Loucy (cell line): ENCODE measurements around the gene HS3ST5.

Experiments used
- H2AFZ ChIP-seq: fragments of 200-600 bp; sonication (generic); 2 replicates; pipeline ENCODE4 v1.6.0; 2016; ENCODE audit warnings: antibody characterized with exemption, mild to moderate bottlenecking, low read length, moderate library complexity
- H3F3A ChIP-seq: fragments of 200-600 bp; 2 replicates; pipeline ENCODE4 v1.6.0; 2016; ENCODE audit warnings: antibody characterized with exemption, low read depth, mild to moderate bottlenecking
- H3K27me3 ChIP-seq: fragments of 200-600 bp; sonication (generic); 2 replicates; pipeline ENCODE4 v1.6.1; 2014; ENCODE audit warnings: low read length, mild to moderate bottlenecking; ENCODE audit not compliant: insufficient read depth, poor library complexity, severe bottlenecking
- H3K36me3 ChIP-seq: fragments of 200-600 bp; sonication (generic); 2 replicates; pipeline ENCODE4 v1.6.1; 2016; ENCODE audit warnings: low read length; ENCODE audit not compliant: insufficient read depth
- H3K4me1 ChIP-seq: fragments of 200-600 bp; sonication (generic); 2 replicates; pipeline ENCODE4 v1.5.1; 2014; ENCODE audit warnings: low read length, mild to moderate bottlenecking; ENCODE audit not compliant: insufficient read depth, poor library complexity, severe bottlenecking
- H3K4me2 ChIP-seq: fragments of 200-600 bp; sonication (generic); 2 replicates; pipeline ENCODE4 v1.6.0; 2014; ENCODE audit warnings: antibody characterized with exemption, low read length, low read depth, mild to moderate bottlenecking; ENCODE audit not compliant: poor library complexity, severe bottlenecking
- H3K4me3 ChIP-seq: fragments of 200-600 bp; sonication (generic); 2 replicates; pipeline ENCODE4 v1.5.1; 2014; ENCODE audit warnings: low read length, mild to moderate bottlenecking, mixed read lengths; ENCODE audit not compliant: poor library complexity, severe bottlenecking
- H3K79me2 ChIP-seq: fragments of 200-600 bp; sonication (generic); 2 replicates; pipeline ENCODE4 v1.6.1; 2014; ENCODE audit warnings: low read length; ENCODE audit not compliant: insufficient read depth
- H3K9ac ChIP-seq: fragments of 200-600 bp; sonication (generic); 2 replicates; pipeline ENCODE4 v1.6.0; 2014; ENCODE audit warnings: mild to moderate bottlenecking, low read depth, low read length, moderate library complexity; ENCODE audit not compliant: poor library complexity, severe bottlenecking
- H3K9me2 ChIP-seq: fragments of 200-600 bp; sonication (generic); replicated peaks from 2 replicates; pipeline ENCODE4 v1.6.1; 2016; ENCODE audit warnings: low read depth, low read length, mixed read lengths
- H3K9me3 ChIP-seq: fragments of 200-600 bp; sonication (generic); 2 replicates; pipeline ENCODE4 v1.6.1; 2014; ENCODE audit warnings: mild to moderate bottlenecking, antibody characterized with exemption, low read length, low read depth; ENCODE audit not compliant: insufficient read depth
- H4K20me1 ChIP-seq: fragments of 200-600 bp; sonication (generic); 2 replicates; pipeline ENCODE4 v1.6.0; 2014; ENCODE audit warnings: antibody characterized with exemption, low read length, mild to moderate bottlenecking; ENCODE audit not compliant: insufficient read depth, poor library complexity, severe bottlenecking
- EZH2phosphoT487 ChIP-seq: fragments of 200-600 bp; IDR thresholded peaks from 2 replicates; pipeline ENCODE4 v1.6.1; 2018; ENCODE audit warnings: antibody characterized with exemption, mild to moderate bottlenecking, moderate library complexity, borderline replicate concordance
- TF ChIP-seq, protein P1 (sequence below): fragments of 200-600 bp; sonication (generic); conservative IDR thresholded peaks from 2 replicates; pipeline ENCODE4 v1.5.1; 2014; ENCODE audit warnings: mild to moderate bottlenecking, antibody characterized with exemption, low read length

Gene HS3ST5

DNA sequence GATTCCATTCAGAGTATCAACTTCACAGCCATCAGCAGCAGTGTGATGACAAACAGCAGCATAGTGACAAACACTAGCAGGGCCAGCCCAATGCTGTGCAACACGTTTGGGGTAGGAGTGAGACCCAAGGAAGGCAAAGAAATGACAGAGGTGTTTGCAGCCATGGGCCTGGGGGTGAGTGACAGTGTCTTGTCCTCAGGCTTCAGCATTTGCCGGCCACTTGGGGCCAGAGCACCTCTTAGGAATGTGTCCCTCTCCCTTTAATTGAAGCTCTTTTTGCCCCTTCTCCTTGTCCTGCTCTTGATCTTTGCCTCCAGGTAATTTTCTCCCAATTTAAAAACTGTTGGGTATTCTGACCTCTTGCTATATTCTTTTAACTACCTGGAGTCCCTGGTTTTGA lies 84.4 kb downstream of the HS3ST5 start:
- Histone ChIP-seq H3K4me3 (no peak overlapping the region), H3K79me2 (no peaks in the 10 kb centered on the region), H3F3A (no peaks in the 10 kb centered on the region), H3K27me3 (no peaks in the 10 kb centered on the region), H3K36me3 (no peaks in the 10 kb centered on the region), H2AFZ (no peak overlapping the region), H3K4me2 (no peak overlapping the region), H3K4me1 (no peaks in the 10 kb centered on the region), H4K20me1 (no peaks in the 10 kb centered on the region), H3K9me2 (no peaks in the 10 kb centered on the region), H3K9me3 (no peaks in the 10 kb centered on the region), H3K9ac (no peak overlapping the region)
- TF ChIP-seq, protein P1, sequence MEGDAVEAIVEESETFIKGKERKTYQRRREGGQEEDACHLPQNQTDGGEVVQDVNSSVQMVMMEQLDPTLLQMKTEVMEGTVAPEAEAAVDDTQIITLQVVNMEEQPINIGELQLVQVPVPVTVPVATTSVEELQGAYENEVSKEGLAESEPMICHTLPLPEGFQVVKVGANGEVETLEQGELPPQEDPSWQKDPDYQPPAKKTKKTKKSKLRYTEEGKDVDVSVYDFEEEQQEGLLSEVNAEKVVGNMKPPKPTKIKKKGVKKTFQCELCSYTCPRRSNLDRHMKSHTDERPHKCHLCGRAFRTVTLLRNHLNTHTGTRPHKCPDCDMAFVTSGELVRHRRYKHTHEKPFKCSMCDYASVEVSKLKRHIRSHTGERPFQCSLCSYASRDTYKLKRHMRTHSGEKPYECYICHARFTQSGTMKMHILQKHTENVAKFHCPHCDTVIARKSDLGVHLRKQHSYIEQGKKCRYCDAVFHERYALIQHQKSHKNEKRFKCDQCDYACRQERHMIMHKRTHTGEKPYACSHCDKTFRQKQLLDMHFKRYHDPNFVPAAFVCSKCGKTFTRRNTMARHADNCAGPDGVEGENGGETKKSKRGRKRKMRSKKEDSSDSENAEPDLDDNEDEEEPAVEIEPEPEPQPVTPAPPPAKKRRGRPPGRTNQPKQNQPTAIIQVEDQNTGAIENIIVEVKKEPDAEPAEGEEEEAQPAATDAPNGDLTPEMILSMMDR, result no peak
- TF ChIP-seq EZH2phosphoT487, result no peak

DNA sequence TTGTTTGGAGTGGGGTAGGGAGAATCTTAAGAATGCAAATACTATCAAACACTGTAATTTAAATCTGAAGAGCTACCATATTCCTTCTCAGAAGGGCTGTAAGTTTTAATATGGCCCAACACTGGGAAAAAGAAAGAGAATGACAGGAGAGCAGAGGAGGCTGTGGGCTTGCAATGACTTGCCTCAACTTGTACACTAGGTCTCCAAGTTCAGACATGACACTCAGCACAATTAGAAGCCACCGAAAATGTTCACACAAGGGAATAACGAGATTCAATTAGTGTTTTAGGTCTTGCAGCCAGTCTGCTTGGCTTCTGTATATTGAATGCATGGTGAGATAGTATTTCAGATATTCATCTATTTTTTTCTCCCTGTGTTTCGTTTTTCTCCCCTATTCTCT lies 89.4 kb downstream of the HS3ST5 start:
- H3K9ac ChIP-seq, result no peak overlapping the region
- no peak for TF ChIP-seq EZH2phosphoT487
- TF ChIP-seq, protein P1, result no peak
- H4K20me1 ChIP-seq, result no peaks in the 10 kb centered on the region
- no peak overlapping the region for H2AFZ ChIP-seq
- no peaks in the 10 kb centered on the region for H3K4me1 ChIP-seq
- no peaks in the 10 kb centered on the region for H3K9me3 ChIP-seq
- H3K4me2 ChIP-seq, result no peak overlapping the region
- no peaks in the 10 kb centered on the region for H3K79me2 ChIP-seq
- no peaks in the 10 kb centered on the region for H3K9me2 ChIP-seq
- no peaks in the 10 kb centered on the region for H3K36me3 ChIP-seq
- no peak overlapping the region for H3K4me3 ChIP-seq
- no peaks in the 10 kb centered on the region for H3K27me3 ChIP-seq
- H3F3A ChIP-seq, result no peaks in the 10 kb centered on the region

DNA sequence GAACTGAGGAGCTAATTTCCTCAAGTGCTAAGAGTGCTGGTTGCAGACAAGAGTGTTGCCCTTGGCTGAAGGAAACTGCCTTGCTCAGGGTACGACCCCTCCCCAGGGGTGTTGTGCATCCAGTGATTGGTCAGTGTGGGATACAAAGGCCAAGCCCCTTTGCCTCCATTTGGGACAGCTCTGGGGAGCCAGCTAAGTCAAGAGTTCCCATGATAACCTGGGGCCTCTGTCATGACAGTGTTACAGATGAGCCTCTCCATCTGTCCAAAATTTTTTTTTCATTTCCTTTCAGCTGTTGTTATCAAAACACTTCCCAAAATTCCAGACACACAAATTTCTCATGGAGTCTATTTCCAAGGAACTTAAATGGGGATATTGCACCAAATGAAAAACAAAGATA lies 93.3 kb downstream of the HS3ST5 start:
- Histone ChIP-seq H4K20me1 (no peaks in the 10 kb centered on the region), H3K79me2 (no peaks in the 10 kb centered on the region), H3K4me2 (no peak overlapping the region), H3K9ac (no peak overlapping the region), H2AFZ (no peak overlapping the region), H3K9me2 (no peaks in the 10 kb centered on the region; the same call in 1 of the 2 replicates), H3K4me3 (no peak overlapping the region), H3K36me3 (no peaks in the 10 kb centered on the region), H3K9me3 (no peaks in the 10 kb centered on the region), H3F3A (no peaks in the 10 kb centered on the region), H3K4me1 (no peaks in the 10 kb centered on the region), H3K27me3 (no peaks in the 10 kb centered on the region)
- TF ChIP-seq, protein P1, result no peak
